Breast epithelium (tissue), 4 donors: ENCODE results near the gene COL25A1. TPM values are rescaled to one million over a fixed set of nuclear protein-coding genes. Genes with fewer than 3 reads are reported as not detected.

ENCODE experiments used
- DNase-seq, 2 donors: peaks; one replicate each; pipeline ENCODE4 v3.0.0-alpha.2; 2019; ENCODE audit warnings: low spot score in 2 of 2
- H3K27ac ChIP-seq, 2 donors: fragments of 200-600 bp; sonication (generic) in 1 of 2; one replicate each; pipeline ENCODE4 v1.5.1; 2016 to 2019; ENCODE audit warnings: mild to moderate bottlenecking in 1 of 2
- H3K27me3 ChIP-seq, 2 donors: fragments of 200-600 bp; sonication (generic) in 1 of 2; one replicate each; pipeline versions ENCODE4 v1.5.1 to v1.6.0; 2017 to 2019; ENCODE audit warnings: control low read depth in 1 of 2, mild to moderate bottlenecking in 1 of 2
- H3K36me3 ChIP-seq: fragments of 200-600 bp; one replicate; pipeline ENCODE4 v1.5.1; 2019
- H3K4me1 ChIP-seq, 2 donors: fragments of 200-600 bp; sonication (generic); one replicate each; pipeline ENCODE4 v1.5.1; 2016 to 2019; ENCODE audit warnings: control low read depth in 1 of 2
- H3K4me3 ChIP-seq, 3 donors: fragments of 200-600 bp; sonication (generic); 1 replicate in 2 of 3; 2 replicates in 1 of 3; pipeline ENCODE4 v1.5.1; 2016 to 2019; ENCODE audit warnings: mild to moderate bottlenecking in 3 of 3, moderate library complexity in 2 of 3
- H3K9me3 ChIP-seq, 2 donors: fragments of 200-600 bp; sonication (generic) in 1 of 2; one replicate each; pipeline ENCODE4 v1.5.1; 2016 to 2019; ENCODE audit warnings: control low read depth in 1 of 2
- CTCF ChIP-seq, 3 donors: fragments of 450-650 bp; IDR thresholded peaks; one replicate each; pipeline ENCODE4 v1.5.1; 2016 to 2017; ENCODE audit warnings: antibody characterized with exemption in 3 of 3, mild to moderate bottlenecking in 3 of 3, moderate library complexity in 3 of 3
- POLR2A ChIP-seq: fragments of 450-650 bp; IDR thresholded peaks from one replicate; pipeline ENCODE4 v1.6.1; 2016; ENCODE audit warnings: antibody characterized with exemption, mild to moderate bottlenecking, moderate library complexity
- POLR2AphosphoS5 ChIP-seq, 3 donors: sonication (generic); formaldehyde crosslinking; IDR thresholded peaks; one replicate each; pipeline ENCODE4 v1.6.1; 2017; ENCODE audit warnings: antibody characterized with exemption in 3 of 3
- intact Hi-C: fragments of 100-400 bp; cut with DNase I; formaldehyde crosslinking; loops from one replicate; pipeline ENCODE4 v1.15.1; 2023; ENCODE audit warnings: low total_unique reads
- total RNA-seq, 3 donors: library from RNA; depleted of rRNA; stranded (reverse); fragments of >200 nt; gene quantifications; one replicate each; pipeline ENCODE4 v1.1.0, GENCODE V29; 2016

Gene COL25A1
- total RNA-seq, 3 donors from 2014 or later: 2.6 to 11.0 (median 2.8) TPM

DNA sequence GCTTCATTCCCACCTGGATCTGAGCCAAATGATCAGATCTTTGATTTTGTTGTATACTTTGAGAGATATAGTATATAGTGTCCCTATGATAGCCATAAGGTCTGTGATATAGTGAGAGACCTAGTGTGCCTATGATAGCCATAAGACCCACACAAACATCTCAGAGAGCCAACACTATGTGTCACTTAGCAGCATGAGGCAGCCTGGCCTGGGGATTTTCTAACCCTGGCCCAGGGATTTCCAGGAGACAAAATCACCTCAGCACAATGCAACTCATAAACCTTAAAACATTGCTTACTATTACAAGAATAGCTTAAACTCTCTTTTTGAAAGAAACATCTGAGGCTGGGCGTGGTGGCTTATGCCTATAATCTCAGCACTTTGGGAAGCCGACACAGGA is 23.2 kb upstream of the COL25A1 start:
- Histone ChIP-seq H3K27ac (no peak overlapping the region), H3K27me3 (no peaks in the 10 kb centered on the region), H3K4me3 (no peak overlapping the region), H3K9me3 (peaks cover 9 to 43% of the 10 kb centered on the region in 2 donors), H3K36me3 (no peaks in the 10 kb centered on the region), H3K4me1 (no peaks in the 10 kb centered on the region)
- DNase-seq: no peak
- intact Hi-C loops: no loop called here
- no peak for TF ChIP-seq CTCF (IDR thresholded peaks at IDR 0.05)
- TF ChIP-seq POLR2A: no peak
- TF ChIP-seq POLR2AphosphoS5 (IDR thresholded peaks at IDR 0.05): no peak

DNA sequence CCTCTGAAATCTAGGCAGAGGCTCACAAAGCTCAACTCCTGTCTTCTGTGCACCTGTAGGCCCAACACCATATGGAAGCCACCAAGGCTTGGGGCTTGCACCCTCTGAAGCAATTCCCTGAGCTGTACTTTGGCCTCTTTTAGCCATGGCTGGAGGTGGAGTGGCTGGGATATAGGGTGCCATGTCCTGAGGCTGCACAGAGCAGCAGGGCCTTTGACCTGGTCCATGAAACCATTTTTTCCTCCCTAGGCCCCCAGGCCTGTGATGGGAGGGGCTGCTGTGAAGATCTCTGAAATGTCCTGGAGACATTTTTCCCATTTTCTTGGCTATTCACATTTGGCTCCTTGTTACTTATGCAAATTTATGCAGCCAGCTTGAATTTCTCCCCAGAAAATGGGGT is 20.9 kb upstream of the COL25A1 start:
- Histone ChIP-seq H3K27ac (no peak overlapping the region), H3K9me3 (peaks cover 9 to 50% of the 10 kb centered on the region in 2 donors), H3K4me1 (no peaks in the 10 kb centered on the region), H3K27me3 (no peaks in the 10 kb centered on the region), H3K4me3 (no peak overlapping the region), H3K36me3 (no peaks in the 10 kb centered on the region)
- DNase-seq: no peak
- intact Hi-C loops: no loop called here
- TF ChIP-seq POLR2A (no peak), POLR2AphosphoS5 (IDR thresholded peaks at IDR 0.05) (no peak), CTCF (IDR thresholded peaks at IDR 0.05) (no peak)

GRCh38 chr4:109321232-109321631 is 18.8 kb upstream of the COL25A1 start:
- H3K4me1 ChIP-seq: no peaks in the 10 kb centered on the region
- TF ChIP-seq POLR2A (no peak), CTCF (IDR thresholded peaks at IDR 0.05) (no peak), POLR2AphosphoS5 (IDR thresholded peaks at IDR 0.05) (no peak)
- no peak for DNase-seq
- H3K9me3 ChIP-seq: peaks cover 9 to 50% of the 10 kb centered on the region in 2 donors
- intact Hi-C loops: no loop called here
- H3K36me3 ChIP-seq: no peaks in the 10 kb centered on the region
- H3K4me3 ChIP-seq: no peak overlapping the region
- no peaks in the 10 kb centered on the region for H3K27me3 ChIP-seq
- no peak overlapping the region for H3K27ac ChIP-seq

GRCh38 chr4:109319684-109320083 is 17.2 kb upstream of the COL25A1 start:
- intact Hi-C loops: no loop called here
- no peak for DNase-seq
- Histone ChIP-seq H3K4me1 (no peaks in the 10 kb centered on the region), H3K9me3 (peaks cover 9 to 40% of the 10 kb centered on the region in 2 donors), H3K4me3 (no peak overlapping the region), H3K27me3 (no peaks in the 10 kb centered on the region), H3K27ac (no peak overlapping the region), H3K36me3 (no peaks in the 10 kb centered on the region)
- TF ChIP-seq POLR2A (no peak), CTCF (IDR thresholded peaks at IDR 0.05) (no peak), POLR2AphosphoS5 (IDR thresholded peaks at IDR 0.05) (no peak)

DNA sequence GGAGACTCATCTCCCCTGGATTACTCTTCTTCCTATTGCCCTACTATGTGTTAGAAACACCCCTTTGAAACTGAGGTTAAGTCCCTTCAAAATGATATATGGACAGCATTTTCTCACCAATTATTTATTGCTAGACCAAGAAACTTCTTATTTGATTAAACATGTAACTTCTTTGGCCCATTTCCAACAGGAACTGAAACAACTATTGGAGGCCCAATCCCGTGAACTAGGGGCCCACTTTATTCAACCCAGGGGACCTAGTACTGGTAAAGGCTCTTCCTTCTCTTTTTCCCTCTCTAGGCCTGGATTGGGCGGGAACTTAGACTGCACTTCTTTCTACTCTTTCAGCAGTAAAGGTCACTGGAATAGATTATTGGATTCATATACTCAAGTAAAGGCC is 16.7 kb upstream of the COL25A1 start:
- DNase-seq: no peak
- TF ChIP-seq CTCF (IDR thresholded peaks at IDR 0.05) (no peak), POLR2AphosphoS5 (IDR thresholded peaks at IDR 0.05) (no peak), POLR2A (no peak)
- Histone ChIP-seq H3K36me3 (no peaks in the 10 kb centered on the region), H3K27me3 (no peaks in the 10 kb centered on the region), H3K4me1 (no peaks in the 10 kb centered on the region), H3K27ac (no peak overlapping the region), H3K9me3 (peaks cover 9 to 38% of the 10 kb centered on the region in 2 donors), H3K4me3 (no peak overlapping the region)
- intact Hi-C loops: no loop called here
